Measurements from ENCODE around the gene GSAP. TPM values are rescaled to one million over a fixed set of nuclear protein-coding genes. Genes with fewer than 3 reads are reported as not detected.

The GSAP gene
- polyA plus RNA-seq, 1 of the 3 experiments (the other 2 are of a cell fraction), result 5.9 TPM

DNA sequence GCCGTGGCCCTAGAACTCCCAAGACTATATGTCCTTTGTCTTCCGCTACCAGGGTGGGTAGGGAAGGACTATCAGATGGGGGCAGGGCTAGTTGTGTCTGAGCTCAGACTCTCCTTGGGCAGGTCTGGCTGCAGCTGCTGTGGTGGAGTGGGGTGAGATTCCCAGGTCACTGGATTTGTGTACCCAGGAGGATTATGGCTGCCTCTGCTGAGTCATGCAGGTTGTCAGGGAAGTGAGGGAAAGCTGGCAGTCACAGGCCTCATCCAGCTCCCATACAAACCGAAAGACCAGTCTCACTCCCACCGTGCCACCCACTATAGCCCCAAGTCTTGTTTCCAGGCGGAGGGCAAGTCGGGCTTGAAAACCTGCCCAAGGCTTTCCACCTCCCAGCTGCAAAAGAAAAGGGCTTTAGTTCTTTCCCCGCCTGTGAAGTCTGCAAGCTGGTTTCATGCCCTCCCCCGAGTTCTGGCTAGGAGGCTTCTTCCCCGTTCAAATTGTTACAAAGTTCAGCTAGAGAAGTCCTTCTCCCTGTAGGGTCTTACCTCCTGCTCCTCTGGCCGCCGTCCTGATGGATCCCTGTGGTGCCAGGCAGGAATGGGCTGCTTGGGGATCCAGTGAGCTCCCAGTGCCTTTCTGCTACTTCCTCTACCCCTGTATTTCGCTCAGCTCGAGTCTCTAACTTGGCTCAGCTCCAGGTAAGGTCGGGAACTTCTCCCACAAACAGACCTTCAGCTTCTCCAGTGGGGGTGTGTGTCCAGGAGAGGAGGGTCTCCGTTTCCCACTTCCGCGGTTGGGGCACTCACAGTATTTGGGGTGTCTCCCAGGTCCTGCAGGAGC lies 109.7 kb downstream of the GSAP start (continued):
- TF ChIP-seq, protein P1, sequence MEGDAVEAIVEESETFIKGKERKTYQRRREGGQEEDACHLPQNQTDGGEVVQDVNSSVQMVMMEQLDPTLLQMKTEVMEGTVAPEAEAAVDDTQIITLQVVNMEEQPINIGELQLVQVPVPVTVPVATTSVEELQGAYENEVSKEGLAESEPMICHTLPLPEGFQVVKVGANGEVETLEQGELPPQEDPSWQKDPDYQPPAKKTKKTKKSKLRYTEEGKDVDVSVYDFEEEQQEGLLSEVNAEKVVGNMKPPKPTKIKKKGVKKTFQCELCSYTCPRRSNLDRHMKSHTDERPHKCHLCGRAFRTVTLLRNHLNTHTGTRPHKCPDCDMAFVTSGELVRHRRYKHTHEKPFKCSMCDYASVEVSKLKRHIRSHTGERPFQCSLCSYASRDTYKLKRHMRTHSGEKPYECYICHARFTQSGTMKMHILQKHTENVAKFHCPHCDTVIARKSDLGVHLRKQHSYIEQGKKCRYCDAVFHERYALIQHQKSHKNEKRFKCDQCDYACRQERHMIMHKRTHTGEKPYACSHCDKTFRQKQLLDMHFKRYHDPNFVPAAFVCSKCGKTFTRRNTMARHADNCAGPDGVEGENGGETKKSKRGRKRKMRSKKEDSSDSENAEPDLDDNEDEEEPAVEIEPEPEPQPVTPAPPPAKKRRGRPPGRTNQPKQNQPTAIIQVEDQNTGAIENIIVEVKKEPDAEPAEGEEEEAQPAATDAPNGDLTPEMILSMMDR (IDR thresholded peaks at IDR 0.05), result no peak
- TF ChIP-seq YY1 (IDR thresholded peaks at IDR 0.05; ENCODE audit: low read depth) (no peak), ELF1 (IDR thresholded peaks at IDR 0.05) (no peak), EP300 (IDR thresholded peaks at IDR 0.05; ENCODE audit: borderline replicate concordance in 1 of 2, low read depth in 1 of 2, low read length in 1 of 2) (no peak), FOSL2 (IDR thresholded peaks at IDR 0.05; ENCODE audit: borderline replicate concordance, low read depth) (no peak), EZH2phosphoT487 (IDR thresholded peaks at IDR 0.05; ENCODE audit: borderline replicate concordance, low read depth) (no peak), POLR2AphosphoS5 (IDR thresholded peaks at IDR 0.05; ENCODE audit: low read depth, low read length) (no peak), GATA2 (CRISPR knock-in tag; IDR thresholded peaks at IDR 0.05) (no peak)
- TF ChIP-seq, protein P2, sequence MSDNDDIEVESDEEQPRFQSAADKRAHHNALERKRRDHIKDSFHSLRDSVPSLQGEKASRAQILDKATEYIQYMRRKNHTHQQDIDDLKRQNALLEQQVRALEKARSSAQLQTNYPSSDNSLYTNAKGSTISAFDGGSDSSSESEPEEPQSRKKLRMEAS (IDR thresholded peaks at IDR 0.05; ENCODE audit: low read depth), result no peak
- TF ChIP-seq, protein P3, sequence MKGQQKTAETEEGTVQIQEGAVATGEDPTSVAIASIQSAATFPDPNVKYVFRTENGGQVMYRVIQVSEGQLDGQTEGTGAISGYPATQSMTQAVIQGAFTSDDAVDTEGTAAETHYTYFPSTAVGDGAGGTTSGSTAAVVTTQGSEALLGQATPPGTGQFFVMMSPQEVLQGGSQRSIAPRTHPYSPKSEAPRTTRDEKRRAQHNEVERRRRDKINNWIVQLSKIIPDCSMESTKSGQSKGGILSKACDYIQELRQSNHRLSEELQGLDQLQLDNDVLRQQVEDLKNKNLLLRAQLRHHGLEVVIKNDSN (IDR thresholded peaks at IDR 0.05; ENCODE audit: borderline replicate concordance, low read depth), result no peak
- TF ChIP-seq, protein P4, sequence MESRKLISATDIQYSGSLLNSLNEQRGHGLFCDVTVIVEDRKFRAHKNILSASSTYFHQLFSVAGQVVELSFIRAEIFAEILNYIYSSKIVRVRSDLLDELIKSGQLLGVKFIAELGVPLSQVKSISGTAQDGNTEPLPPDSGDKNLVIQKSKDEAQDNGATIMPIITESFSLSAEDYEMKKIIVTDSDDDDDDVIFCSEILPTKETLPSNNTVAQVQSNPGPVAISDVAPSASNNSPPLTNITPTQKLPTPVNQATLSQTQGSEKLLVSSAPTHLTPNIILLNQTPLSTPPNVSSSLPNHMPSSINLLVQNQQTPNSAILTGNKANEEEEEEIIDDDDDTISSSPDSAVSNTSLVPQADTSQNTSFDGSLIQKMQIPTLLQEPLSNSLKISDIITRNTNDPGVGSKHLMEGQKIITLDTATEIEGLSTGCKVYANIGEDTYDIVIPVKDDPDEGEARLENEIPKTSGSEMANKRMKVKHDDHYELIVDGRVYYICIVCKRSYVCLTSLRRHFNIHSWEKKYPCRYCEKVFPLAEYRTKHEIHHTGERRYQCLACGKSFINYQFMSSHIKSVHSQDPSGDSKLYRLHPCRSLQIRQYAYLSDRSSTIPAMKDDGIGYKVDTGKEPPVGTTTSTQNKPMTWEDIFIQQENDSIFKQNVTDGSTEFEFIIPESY (IDR thresholded peaks at IDR 0.05; ENCODE audit: borderline replicate concordance, low read depth), result no peak

DNA sequence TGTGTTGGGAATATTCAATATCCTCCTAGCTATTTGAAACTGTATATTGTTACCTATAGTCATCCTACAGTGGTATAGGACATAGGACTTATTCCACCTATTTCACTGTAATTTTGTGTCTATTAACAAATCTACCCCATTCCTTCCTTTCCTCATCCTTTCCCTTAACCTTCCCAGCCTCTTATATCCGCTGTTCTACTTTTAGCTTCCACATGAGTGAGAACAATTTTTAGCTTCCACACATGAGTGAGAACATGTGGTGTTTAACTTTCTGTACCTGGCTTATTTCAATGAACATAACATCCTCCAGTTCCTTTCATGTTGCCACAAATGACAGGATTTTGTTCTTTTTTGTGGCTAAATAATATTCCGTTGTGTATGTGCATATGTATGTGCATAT lies 120.6 kb downstream of the GSAP start:
- H3K4me3 ChIP-seq (ENCODE audit: low read depth in 2 of 2, low read length in 1 of 2), result no peak overlapping the region
- POLR2A ChIA-PET, result no interaction called here
- TF ChIP-seq SIN3A (IDR thresholded peaks at IDR 0.05; ENCODE audit: borderline replicate concordance, low read depth, low read length) (no peak), GATA2 (CRISPR knock-in tag; IDR thresholded peaks at IDR 0.05) (no peak), GABPA (IDR thresholded peaks at IDR 0.05; ENCODE audit: low read depth) (no peak), MXI1 (IDR thresholded peaks at IDR 0.05; ENCODE audit: low read depth, low read length) (no peak), RFX5 (IDR thresholded peaks at IDR 0.05; ENCODE audit: low read length) (no peak), RAD21 (IDR thresholded peaks at IDR 0.05; ENCODE audit: low read length) (no peak)
- TF ChIP-seq, protein P1 (IDR thresholded peaks at IDR 0.05), result no peak
- TF ChIP-seq, protein P5, sequence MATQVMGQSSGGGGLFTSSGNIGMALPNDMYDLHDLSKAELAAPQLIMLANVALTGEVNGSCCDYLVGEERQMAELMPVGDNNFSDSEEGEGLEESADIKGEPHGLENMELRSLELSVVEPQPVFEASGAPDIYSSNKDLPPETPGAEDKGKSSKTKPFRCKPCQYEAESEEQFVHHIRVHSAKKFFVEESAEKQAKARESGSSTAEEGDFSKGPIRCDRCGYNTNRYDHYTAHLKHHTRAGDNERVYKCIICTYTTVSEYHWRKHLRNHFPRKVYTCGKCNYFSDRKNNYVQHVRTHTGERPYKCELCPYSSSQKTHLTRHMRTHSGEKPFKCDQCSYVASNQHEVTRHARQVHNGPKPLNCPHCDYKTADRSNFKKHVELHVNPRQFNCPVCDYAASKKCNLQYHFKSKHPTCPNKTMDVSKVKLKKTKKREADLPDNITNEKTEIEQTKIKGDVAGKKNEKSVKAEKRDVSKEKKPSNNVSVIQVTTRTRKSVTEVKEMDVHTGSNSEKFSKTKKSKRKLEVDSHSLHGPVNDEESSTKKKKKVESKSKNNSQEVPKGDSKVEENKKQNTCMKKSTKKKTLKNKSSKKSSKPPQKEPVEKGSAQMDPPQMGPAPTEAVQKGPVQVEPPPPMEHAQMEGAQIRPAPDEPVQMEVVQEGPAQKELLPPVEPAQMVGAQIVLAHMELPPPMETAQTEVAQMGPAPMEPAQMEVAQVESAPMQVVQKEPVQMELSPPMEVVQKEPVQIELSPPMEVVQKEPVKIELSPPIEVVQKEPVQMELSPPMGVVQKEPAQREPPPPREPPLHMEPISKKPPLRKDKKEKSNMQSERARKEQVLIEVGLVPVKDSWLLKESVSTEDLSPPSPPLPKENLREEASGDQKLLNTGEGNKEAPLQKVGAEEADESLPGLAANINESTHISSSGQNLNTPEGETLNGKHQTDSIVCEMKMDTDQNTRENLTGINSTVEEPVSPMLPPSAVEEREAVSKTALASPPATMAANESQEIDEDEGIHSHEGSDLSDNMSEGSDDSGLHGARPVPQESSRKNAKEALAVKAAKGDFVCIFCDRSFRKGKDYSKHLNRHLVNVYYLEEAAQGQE (IDR thresholded peaks at IDR 0.05; ENCODE audit: low read depth, low read length), result no peak

More for the DNA sequence above, 120.6 kb downstream of the GSAP start:
- Histone ChIP-seq H3K79me2 (ENCODE audit: insufficient read depth) (no peaks in the 10 kb centered on the region), H3K4me1 (ENCODE audit: control insufficient read depth in 1 of 2, insufficient read depth in 2 of 2, low read depth in 1 of 2, low read length in 1 of 2) (no peaks in the 10 kb centered on the region), H3K27me3 (ENCODE audit: insufficient read depth) (no peaks in the 10 kb centered on the region), H4K20me1 (ENCODE audit: insufficient read depth) (no peaks in the 10 kb centered on the region), H3K27ac (ENCODE audit: low read depth in 2 of 2, low read length in 1 of 2) (no peak overlapping the region), H3F3A (replicated peaks; ENCODE audit: insufficient read depth) (no peaks in the 10 kb centered on the region), H3K9ac (no peak overlapping the region), H3K4me2 (no peak overlapping the region), H2AFZ (ENCODE audit: low read depth) (no peak overlapping the region), H3K9me3 (no peaks in the 10 kb centered on the region), H3K9me2 (no peaks in the 10 kb centered on the region), H3K36me3 (replicated peaks in 1 of 2; ENCODE audit: control insufficient read depth in 1 of 2, insufficient read depth in 2 of 2, low read length in 1 of 2) (no peaks in the 10 kb centered on the region)
- DNase-seq, result no peak
- 85% methylated on average over 2 of the region's 2 CpGs for WGBS (ENCODE audit: low lambda C conversion rate)
- CTCF ChIA-PET, result interaction anchor here (0.9 to 2.0 kb wide), 5 partner anchors 20 to 163 kb away, joined by 3 to 5 read pairs (median 3); no protein-coding TSS in a partner anchor
